ENCODE data around the gene SLC34A1.
A peak's percentile ranks its signal among the peaks of the same experiment; 100 is the strongest.
"Not testable (repeated sequence)": the region's sequence is repeated elsewhere in the genome, so short reads cannot be mapped to it uniquely, and the experiment has no call there.

SLC34A1 gene

DNA sequence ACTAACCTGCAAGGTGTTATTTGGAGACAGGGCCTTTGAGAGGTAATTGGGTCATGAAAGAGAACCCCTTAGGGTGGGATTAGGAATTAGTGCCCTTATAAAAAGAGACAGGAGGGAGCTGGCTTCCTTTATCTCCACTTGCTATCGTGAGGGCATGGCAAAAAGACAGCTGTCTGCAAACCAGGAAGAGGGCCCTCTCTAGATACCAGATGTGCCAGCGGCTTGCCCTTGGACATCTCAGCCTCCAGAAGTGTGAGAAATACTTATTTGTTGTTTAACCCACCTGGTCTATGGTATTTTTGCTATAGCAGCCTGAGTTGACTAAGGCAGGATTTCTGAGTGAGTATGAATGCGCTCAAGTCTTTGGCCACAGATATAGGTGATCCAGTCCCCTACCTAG is 27.5 kb upstream of the SLC34A1 start:
- no peak for FAIRE-seq

GRCh38 chr5:177357146-177357458 is 27.1 kb upstream of the SLC34A1 start:
- no peak for FAIRE-seq

DNA sequence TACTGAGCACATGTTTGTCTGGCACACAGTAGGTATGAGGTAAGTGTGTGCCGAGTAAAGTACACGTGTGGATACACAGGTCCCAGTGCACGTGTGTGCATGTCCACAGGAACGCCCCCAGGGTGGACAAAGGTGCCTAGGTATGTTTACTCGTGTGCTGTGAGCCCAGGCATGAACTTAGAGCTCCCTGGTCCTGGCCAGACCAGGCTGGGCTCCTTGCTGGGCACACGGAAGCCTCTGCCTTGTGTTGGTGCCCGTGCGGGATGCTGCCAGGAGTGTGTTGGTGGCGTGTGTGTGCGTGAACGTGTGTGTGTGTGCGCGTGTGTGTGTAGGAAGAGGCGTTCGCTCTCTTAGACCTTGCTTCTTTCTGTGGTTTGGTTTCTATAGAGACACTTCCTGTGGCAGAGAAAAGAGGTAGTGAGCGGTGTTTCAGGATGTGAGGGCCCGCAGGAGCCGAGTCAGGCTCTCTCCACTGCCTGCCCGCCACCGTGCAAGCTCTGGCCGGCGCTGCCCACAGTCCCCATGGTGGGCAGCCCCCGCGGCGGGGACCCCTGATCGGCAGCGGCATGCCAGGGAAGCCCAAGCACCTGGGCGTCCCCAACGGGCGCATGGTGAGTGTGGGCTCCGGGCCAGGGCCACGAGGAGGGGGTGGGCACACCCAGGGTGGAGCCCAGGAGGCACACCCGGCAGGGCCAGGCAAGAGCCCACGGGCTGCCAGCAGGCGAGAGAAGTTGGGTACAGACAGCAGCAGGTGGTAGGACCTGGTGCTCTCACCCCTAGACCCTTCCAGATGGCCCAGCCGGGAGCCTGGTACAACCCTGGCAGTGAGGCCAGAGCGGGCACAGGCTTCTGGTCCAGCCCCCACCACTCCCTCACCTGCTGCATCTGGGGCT is 26.5 kb upstream of the SLC34A1 start, which contains the start of gene RGS14:
Gene RGS14, plus strand, starts transcription at position 466 of the 893 bp plus-strand sequence. Its CDS starts 101 bp downstream, at position 567.
- FAIRE-seq = no peak

DNA sequence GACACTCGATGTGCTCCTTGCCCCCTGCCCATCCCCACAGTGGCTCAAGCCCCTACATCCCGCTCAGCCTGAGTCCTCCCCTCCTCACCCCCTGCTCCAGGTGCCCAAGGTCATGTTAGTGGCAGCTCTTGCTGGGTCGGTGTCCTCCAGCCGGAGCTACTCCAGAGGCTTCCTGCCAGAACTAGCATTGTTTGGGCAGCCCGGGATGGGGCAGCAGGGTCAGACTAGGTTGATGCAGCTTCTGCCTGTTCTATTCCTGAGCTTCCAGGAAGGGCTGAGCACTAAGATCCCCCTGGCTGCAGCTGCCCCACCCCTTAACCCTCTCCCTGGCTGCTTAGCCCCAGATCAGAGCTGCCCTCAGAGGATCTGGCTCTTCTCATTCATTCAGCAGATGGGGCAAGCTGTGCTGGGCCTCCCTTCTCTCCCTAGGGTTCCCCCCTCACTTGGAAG is 25.8 kb upstream of the SLC34A1 start:
- FAIRE-seq = no peak

DNA sequence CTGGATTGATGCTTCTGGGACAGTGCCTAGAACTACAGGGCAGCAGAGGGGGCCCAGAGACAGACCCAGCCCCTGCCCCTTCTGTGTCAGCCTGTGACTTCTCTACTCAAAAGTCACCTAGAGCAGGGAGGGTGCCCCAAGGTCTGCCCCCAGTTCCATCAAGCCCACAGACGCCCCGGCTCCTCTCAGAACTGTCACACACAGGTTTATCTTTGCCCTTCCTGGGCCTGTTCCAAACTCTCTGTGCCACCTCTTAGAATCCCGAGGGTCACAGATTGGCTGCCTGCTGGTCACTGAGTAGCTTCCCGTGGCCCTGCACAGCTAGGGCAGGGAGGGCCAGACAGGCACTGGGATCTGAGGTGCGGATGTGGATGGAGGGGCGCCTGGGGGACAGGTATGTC is 24.8 kb upstream of the SLC34A1 start:
- no peak for FAIRE-seq

DNA sequence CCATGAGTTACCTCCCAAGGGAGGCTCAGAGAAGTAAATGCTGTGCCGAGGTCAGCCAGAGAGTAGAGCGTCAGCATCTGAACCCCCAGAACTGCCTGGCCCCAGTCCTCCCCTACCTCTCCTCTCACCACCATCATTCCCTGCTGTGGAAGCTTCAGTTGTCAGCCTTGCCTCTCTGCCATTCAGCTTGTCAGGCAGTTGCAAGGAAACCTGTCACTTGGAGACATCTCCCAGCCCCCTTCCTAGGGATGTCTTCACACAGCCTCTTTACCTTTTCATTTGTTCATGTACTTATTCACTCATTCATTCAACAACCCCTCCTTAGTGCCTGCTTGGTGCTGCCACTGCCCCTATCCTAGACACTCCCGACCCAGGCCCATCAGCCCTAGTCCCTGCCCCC is 24.4 kb upstream of the SLC34A1 start:
- FAIRE-seq = no peak

- FAIRE-seq = not testable (repeated sequence)
Observed at GRCh38 chr5:177360740-177361139, 23.5 kb upstream of the SLC34A1 start.

- no peak for FAIRE-seq
Observed at GRCh38 chr5:177361418-177362291, 22.6 kb upstream of the SLC34A1 start.

DNA sequence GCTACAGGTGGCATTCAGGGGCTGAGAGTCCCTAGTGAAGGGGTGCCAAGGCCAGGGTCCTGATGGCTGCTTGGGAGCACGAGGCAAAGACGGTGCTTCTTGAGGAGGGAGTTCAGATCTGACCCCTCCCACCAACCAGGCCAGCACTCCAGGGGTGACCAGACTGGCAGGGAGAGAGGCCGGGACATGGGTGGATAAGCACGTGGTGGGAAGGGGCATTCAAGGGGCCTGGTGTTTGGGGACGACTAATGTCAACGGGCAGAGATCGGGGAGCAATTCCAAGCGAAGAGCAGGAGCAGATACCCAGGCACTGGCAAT is 22.0 kb upstream of the SLC34A1 start:
- no peak for FAIRE-seq

DNA sequence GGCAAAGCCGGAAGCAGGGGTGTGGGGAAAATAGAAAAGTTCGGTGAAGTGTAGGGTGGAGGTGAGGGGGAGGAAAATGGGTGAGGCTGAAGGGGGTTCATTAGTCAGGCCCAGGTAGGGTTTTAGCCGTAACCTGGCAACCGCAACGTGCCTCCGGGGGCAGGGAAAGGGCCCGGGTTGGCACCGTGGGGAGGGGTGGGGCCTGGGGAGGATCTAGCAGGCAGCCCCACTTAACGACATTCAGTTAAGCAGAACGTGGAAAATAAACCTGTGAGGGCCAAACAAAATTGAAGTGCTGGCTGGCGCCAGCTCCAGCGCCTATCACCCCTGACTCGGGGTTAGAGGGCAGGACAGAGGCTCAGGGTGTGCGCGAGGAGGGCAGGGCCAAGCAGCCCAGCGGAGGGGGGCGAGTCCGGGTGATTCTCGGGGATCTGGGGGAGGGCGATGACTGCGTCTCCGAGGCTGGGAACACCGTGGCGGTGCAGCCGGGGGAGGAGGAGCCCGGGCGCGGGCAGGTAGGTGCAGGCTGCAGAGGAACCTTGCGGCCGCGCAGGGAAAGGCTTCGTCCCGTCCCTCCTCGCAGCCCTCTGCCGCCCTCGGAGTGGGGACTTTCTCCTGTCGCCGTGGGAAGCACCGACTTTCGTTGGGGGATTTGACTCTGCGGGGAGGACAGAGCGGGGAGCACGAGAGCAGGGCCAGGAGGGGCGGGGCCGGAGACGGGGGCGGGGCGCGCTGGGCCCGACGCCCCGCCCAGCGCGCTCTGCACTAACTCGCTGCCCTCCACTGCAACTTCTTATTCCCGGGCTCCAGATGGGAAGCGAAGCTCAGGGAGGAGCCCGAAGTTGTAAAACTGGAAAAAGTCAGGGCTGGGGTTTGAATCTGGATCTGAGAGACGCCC is 21.4 kb upstream of the SLC34A1 start:
- no peak for FAIRE-seq

DNA sequence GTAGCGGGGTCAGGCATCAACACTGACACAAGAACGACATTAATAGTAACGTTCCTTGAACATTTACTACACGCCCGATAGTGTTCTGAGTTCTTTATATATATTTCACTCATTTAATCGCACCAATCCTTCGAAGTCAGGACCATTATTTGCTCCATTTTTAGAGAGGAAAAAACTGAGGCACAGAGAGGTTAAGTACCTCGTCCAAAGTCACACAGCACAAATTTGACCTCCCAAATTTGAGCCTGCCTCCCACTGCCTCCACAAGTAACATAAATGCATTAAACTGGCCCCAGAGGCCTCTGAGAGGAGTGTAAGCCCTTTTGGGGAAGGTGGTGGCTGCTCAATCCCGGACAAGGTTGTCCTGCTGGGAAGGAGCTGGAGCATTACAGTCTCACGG is 20.7 kb upstream of the SLC34A1 start:
- FAIRE-seq = no peak

DNA sequence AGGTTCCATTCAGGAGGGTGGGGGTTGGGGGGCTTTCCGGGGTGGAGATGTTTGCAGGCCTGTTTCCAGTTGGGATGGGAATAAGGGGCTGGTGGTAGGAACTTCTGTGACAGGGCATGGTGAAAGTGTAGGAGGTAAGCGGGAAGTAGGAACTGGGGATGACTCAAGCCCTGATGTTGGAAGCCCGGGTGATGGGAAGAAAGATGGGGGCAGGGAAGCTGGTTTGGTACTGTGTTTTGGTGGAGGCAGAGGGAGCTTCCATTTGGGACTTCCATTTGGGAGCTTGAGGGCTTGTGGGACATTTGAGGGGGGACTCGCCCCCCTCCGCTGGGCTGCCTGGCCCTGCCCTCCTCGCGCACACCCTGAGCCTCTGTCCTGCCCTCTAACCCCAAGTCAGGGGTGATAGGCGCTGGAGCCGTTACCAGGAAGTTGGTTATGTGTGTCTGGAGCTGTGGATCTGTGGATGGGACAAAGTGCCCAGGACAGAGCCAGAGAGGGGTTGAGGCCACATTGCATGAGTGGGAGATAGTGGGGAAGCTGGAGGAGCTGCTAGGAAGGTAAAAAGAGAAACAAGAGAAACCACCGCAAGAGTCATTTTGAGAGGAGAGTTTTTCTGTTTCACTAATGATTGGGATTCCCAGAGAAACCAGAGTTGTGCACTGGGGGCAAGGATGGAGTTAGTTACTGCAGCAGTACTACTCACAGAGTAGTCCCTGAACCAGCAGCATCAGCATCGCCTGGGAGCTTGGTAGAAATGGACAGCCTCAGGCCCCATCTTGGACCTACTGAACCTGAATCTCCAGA is 19.9 kb upstream of the SLC34A1 start:
- FAIRE-seq = no peak

DNA sequence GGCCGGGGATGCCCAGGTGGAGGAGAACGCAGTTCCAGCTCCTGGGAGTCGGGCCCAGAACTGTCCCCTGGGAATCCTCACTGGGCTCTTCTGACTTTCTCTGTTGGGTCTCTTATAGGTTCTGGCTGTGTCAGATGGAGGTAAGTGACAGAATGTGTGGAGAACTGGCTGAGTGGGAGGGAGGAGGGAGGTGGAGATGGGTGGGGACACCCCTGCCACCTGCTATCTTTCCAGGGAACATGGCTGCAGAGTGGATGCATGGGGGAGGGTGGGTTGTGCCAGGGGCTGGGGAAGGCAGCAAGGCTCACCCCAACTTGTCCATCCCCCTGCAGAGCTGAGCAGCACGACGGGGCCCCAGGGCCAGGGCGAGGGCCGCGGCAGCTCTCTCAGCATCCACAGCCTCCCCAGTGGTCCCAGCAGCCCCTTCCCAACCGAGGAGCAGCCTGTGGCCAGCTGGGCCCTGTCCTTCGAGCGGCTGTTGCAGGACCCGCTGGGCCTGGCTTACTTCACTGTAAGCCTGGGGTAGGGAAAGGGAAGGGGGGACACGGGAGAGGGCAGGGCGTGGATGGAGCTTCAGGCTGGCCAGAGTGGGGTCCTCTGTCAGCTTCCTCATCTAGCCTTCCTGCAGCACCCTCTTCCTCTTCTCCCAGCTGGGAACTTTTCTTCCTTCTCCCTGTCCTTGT is 18.2 kb upstream of the SLC34A1 start:
- FAIRE-seq = no peak

DNA sequence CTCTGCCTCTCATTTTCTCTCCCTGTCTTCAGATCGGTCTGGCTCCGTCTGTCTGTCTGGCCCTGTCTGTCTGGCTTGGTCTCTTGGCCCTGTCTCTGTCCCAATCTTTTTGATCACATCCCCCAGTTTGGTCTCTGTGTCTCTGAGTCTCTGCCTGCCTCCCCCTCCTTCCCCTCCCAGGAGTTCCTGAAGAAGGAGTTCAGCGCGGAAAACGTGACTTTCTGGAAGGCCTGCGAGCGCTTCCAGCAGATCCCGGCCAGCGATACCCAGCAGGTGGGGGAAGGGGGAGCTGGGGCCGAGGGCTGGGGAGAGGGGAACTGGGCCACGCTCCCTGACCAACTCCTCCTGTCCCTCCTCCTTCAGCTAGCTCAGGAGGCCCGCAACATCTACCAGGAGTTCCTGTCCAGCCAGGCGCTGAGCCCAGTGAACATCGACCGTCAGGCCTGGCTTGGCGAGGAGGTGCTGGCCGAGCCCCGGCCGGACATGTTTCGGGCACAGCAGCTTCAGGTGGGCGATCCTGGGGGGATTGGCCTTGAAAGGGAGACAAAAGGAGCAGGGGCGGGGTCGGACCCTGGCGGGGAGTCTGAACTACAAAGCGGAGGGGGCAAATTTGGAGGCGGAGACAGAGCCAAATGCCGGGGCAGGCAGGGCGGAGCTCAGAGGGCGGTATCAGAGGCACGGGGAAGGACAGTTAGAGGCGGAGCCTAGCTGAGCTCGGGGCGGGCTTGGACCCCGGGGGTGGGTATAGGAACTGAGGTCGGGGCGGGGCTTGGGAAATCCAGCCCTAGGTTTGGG is 17.5 kb upstream of the SLC34A1 start:
- FAIRE-seq = peak; percentile 96

- FAIRE-seq = no peak
Observed at GRCh38 chr5:177367323-177367848, 16.8 kb upstream of the SLC34A1 start.

DNA sequence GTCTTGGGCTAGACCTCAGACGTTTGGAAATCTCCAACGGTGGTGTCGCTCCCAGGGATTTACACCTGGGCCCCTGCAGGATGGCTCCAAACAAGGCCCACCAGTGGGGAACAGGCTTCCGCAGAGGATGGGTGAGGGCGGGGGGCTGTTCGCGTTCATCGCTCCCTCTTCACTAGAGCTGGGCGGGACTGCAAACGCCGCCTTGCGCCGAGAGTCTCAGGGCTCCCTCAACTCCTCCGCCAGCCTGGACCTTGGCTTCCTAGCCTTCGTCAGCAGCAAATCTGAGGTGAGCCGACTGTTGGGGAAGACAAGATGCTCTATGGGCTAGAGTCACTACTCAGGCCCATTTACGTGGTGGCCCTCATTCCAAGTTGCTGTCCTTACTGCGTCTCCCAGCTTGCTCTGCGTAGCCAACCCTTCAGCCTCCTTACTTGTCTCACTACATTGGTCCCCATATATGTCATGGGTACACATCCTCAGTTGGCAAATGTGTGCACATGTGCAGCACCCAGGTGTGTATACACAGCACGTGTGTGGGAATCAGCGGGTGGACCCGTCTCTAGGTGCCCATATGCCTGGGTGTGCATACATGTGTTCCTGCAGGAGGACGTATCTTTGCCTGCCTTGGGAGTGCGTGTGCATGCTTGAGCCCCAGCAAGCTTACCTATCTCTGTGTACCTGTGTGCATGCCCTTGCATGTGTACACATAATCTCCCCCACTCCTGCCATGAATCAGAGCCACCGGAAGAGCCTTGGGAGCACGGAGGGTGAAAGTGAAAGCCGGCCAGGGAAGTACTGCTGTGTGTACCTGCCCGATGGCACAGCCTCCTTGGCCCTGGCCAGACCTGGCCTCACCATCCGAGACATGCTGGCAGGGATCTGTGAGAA is 16.0 kb upstream of the SLC34A1 start:
- no peak for FAIRE-seq

- FAIRE-seq = peak; percentile 70
Observed at GRCh38 chr5:177368869-177369644, 15.2 kb upstream of the SLC34A1 start.

GRCh38 chr5:177369645-177370440 is 14.4 kb upstream of the SLC34A1 start:
- FAIRE-seq = no peak
